CD4-positive, alpha-beta T cell treated with Interleukin-15 for 1 hour (primary cell): Measurements from ENCODE around the gene SWI5.
"Not testable (repeated sequence)": the region's sequence is repeated elsewhere in the genome, so short reads cannot be mapped to it uniquely, and the experiment has no call there.

Source experiments
- DNase-seq: peaks from one replicate; pipeline ENCODE4 v3.0.0-alpha.2; 2020

The SWI5 gene

DNA sequence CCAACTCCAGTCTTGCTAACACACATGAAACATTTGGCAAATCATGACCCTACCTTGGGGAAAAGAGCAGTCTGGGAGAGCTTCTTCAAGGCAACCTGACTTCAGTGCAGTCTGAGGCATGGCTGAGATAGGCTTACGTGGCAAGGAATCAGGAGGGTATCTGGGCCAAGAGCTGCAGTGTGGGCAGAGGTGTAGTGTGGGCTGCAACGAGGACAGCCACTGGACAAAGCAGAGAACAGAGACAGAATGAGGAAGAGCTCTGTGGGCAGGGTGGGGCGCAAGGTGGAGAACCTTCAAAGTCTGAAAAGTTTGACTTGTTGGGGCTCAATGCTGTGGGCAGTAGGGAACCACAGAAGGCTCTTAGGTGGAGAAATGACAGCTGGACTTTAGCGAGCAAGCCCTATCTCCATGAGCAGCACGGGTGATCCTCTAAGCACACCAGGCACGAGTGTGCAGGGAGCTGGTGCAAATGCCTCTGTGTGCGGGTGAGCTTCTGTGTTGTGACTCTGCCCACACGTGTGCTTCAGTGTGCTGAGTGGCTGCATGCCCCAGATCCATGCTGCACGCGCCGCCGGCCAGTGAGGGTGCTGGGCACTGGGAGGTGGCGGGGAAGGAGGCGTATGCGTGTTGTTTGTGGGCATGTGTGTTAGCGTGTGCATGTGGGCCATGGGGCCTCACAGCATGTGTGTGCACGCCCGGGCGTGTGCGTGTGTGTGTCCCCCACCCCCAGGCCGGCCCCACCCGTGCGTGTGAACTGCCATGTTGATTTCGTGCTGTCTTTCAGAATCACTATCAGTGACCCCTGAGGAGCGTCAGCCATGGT, 23.5 kb upstream of the SWI5 start:
- no peak for DNase-seq

DNA sequence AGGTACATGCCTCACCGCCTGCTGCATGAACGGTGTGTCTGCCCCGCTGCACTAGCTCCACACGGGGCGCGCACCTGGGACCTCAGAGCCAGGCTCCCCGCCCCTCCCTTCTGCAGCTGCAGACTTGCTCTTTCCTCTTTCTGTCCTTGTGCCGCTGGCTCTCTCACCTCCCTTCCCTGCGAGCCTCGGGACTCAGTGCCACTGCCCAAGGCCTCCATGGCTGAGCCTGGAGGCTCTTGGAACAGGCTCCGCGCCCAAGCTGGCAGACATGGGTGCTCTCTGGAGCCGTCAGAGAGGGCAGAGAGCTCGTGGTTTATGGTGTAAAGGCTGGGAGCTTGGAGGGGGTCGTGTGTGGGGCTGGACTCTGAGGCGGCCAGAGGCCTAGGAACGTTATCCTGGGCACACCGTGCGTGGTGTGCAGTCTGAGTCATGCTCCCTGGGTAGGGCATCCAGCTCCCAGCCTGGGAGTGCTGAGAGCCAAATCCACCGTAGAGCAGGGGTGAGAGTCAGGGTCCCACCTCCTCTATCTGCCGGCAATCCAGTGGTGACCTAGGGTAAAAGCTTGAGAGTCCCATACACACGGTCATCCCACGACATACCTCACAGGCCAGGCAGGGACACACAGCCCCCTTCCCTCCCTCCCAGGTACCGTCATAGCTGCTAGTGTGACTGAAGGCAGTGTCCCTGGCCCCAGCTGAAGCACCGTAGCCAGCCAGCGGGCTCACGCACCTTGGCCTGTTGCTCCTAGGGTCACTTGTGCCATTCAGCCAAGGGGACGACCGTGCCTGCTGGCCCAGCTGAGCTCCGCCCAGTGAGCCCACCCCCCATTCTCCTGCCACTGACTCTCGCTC, 22.7 kb upstream of the SWI5 start:
- DNase-seq, result no peak

DNA sequence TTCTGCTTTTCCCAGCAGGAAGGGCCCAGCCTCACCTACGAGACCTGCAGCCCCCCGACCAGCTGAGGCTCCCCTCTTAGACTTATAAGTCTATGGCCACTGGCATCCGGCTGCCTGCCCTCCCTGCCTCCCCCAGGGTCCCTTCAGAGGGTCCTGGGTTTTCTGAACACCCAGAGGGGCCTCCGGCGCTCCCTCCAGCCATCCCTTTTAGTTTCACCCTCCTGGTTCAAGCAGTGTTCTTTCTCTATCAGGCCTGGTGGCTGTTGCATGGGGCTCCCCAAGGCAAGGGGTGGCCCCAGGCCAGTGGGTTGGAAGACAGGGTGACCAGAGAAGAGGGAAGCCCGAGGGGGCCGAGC, 22.1 kb upstream of the SWI5 start:
- no peak for DNase-seq

DNA sequence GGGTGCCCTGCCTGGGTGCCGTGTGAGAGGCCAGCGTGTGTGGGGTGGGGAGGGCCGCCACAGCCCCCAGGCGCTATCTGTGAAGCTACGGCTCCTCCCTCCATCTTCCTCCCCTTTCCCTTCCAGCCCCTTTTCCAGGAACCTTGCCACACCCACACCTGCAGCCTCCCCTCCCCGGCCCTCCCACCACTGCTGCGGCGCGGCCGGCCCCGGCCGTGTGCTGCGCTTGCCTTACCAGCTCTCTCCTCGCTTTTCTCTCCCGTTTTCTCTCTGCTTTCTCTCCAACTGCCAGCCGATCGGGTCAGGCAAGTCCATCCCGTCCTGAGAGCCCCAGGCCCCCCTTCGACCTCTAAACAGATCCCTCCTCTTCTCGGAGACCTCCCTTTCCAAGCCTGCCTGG, 21.7 kb upstream of the SWI5 start:
- DNase-seq, result no peak

DNA sequence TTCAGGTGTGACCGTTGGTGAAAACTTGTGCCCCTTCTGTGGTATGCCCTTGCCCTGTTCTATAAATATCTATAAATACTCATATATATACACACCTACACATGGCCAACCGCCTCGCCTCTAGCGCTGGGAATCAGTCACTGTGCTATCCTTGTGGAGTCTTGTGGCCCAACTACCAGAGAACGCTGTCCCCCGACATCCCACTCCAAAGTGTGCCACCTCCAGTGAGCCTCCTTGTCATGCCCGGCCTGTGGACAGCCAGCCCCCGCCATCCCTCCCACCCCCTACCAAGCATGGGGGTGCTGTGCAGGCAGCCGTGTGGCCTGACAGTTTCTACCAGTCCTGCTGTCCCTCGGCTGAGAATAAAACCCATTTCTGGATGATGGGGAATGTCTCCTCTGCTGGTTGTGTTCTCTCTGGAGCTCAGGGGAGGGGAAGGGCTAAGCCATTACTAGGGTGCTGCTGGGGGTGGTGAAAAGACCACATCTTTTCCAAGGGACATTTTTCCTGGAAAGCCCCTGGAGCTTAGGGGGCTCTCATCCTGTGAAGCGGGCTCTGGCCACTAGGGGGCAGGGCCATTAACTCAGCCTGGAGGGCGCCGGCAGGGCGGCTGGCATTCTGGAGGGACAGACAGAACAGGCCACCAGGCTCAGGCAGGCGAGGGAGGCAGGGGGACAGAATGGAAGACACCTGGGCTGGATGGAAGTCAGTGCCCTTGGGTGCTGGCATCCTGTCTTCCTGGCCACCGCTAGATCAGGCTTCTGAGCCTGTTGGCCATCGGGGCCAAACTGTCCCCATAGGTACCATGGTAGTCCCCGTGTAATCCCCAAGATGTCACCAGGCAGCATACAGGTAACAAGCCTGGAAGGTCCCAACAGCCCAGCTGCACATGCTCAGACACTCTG, 21.0 kb upstream of the SWI5 start:
- DNase-seq, result peak; percentile 43

DNA sequence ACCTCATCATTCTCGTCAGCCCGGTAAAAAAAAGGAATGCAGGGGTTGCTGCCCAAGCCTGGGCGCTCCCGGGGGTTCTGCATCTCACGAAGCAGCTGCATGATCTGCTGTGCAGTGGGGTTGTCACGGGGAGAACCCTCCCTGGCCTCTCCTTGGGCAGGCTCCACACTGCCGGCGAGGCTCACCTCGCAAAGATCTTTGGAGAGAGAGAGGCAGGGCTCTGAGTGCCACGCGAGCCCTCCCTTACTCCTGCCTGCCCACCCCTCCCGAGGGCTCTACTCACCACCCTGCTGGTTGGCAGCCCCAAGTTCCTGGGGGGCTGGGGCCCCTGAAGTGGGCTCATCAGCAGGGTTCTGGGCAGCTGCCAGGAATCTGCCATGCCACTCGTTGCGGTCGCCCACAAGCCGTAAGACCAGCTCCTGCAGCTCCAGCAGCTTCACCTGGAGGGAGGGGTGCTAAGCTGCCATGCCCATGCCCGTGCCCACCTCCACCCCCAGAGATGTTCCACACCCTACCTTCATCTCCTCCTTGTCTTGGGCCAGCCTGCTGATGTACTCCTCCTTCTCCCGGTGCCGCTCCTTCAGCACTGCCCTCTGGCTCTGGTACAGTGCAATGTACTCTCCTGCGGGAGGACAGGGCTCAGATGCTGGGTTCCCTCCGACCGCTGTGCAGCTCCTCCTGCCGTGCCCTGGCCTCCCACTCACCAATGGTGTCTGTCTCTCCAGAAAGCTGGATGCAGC, 18.8 kb upstream of the SWI5 start:
- DNase-seq, result no peak

DNA sequence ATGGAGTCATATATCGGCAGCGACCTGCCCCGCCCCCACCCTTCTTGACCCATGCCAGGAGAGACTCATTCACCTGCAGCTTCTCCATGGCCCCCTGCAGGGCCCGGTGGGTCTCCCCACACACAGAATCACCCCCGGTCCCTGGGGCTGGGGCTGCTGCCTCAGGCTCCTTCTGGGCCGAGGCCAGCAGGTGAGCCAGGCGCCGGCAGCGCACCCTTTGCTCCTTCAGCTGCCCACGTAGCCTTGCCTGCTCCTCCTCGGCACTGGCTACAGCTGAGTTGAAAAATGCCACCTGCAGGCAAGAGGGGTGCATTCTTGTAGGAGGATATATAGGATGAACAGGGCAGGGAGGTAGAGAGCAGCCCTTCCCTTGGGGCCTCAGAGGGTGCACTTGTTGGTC, 18.2 kb upstream of the SWI5 start:
- no peak for DNase-seq

DNA sequence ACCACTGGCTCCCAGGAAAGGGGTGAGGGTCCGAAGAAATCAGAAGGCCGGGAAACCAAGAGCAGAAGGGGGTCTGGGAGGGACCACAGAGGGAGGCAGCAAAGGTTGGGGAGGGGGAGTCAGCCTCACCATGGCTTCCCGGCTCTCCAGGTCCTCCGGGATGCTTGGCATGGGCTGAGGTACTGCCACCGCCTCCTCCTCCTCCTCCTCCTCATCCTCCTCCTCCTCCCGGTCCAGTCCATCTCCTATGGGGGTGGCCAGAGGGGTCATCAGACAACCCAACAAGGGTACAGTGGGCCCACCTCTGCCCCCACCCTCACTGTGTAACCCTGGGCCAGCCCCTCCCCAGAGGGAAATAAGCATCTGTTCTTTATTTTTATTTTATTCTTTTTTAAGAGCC, 17.8 kb upstream of the SWI5 start:
- no peak for DNase-seq

DNA sequence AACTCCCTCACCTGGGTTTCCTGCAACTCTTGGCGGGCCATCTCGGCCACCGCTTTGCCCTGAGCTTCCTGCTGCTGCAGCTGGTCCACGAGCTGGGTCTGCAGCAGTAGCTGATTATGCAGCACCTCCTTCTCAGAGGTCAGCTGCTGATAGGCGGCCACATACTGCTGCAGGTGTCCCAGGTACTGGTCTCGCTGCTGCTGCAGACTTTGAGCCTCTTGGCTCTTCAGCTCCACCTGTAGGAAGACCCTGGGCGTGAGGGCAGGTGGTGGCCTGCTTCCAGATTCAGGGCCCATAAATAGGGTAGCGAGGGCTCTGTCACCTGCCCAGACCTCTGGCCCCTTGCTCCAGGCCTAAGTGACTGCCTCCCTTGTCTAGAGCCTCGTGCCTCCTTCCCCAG, 16.9 kb upstream of the SWI5 start:
- DNase-seq, result no peak

DNA sequence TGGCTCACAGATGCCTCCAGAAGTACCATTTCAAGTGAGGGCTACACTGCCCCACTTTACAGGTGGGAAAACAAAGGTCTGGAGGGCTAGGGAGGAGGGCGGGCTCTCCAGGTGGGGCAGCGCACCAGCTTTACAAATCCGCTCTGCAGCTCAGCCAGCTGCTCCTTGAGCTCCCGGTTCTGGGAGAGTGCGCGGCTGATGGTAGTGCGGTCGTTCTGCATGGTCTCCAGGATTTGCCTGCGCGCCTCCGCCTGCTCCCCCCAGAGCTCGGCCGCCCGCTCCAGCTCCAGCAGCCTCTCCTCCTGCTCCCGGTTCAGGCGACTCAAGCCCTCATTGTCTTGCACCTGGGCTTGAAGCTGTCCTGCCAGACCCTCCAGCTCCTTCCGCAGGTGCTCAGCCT, 15.7 kb upstream of the SWI5 start:
- DNase-seq, result no peak

DNA sequence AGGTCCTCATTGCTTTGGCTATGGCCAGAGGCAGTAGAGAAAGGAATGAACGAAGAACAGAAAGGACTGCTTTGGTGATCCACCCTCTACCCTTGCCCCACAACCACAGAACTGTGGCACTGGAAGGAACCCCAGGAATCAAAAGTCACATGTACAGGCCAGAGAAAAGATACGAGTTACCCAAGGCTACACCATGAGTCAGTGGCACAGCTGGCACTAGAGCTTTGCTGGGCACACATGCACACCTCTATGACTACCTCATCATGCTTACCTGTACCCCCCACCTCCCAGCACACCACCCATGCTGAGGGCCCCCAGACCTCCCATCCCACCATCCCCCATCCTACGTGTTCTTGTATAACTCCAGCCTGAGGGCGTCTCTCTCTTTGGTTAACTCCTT, 13.4 kb upstream of the SWI5 start:
- DNase-seq, result no peak

DNA sequence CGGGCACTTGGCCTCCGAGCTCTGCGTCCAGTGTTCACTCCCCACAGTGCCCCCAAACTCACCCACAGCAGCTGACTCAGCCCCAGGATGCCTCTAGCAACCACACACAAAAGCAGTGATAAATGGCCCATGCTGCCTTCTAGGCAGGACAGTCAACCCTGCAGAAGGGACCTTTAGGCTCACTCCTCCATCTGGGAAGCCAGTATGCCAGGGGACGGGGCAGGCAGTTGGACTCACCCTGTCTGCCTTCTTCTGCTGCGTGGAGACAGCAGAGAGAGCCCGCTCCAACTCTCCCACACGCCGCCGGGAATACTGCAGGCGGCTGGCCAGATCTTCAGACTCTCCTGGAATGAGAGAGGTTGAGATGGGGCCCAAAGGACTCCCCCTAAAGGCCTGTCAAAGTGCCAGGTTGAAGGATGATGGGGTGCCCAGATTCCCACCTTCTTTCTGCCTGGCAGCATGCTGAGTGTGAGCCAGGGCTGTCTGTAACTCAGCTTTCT, 10.7 kb upstream of the SWI5 start:
- no peak for DNase-seq

DNA sequence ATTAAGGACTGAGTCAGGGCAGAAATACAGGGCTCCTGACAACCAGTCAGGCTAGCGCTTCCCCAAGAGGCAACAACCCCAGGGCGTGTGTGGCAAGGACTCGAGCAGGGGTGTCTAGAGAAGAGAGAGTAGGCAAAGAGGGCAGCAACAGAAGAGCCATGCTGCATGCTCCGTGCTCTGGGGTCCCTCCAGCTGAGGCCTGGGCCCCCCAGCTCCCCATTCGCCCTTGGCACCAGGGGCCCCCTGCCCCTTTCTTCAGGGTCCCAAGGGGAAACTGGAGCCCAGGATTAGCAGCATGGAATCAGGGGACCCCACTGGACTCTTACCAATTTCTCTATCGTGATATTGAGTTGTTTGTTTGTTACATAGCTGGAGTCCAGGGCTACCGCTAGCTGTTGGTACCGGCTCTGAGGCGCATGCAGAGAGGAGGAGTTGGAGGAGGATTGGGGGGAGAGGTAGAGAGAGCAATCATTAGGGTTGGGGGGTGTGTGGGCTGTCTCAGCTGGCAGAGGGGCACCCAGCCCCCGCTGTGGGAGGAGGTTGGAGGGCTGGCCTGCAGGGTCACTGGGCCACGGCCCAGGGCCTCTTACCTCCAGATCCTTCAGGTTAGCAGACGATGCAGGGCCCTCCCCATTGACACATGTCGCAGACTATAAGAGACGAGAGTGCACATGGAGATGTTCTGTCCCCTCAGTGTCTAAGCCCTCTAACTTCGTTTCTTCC, 9.0 kb upstream of the SWI5 start:
- no peak for DNase-seq

DNA sequence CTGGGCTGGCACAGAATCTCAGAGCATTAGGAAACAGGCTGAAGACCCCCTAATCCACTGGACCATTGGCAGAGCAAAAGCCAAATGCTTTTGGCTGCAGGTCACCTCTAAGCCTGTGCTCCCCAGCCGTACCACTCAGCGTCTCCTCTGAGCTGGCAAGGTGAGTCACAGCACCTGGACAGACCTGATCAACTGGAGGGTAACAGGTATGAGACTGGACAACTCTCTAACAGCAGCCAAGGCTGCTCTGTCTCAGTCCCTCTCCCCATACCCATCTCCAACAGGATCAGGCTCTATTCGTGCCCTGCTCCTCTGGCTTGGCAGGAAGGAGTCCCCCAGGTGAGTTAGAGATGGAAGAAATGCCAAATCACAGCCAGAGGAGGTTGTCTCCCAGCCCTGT, 5.0 kb upstream of the SWI5 start:
- no peak for DNase-seq

DNA sequence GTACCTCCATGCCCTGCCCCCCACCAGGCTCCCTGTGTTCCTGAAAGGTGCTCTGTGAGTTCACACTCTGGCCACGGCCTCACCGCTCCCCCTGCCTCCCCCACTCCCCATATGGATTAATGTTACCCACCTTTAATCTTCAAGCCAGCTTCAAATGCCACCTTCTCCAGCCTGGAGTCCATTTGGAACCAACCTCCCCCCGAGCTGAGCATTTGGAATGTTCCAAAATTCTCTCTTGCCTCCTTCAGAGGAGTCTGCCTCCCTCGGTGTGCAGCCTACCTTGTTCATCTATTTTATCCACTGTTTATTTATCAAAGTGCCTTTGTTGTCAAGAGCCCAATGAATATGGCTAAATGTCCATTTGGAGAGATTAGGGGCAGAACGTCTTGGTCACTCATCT, 4.6 kb upstream of the SWI5 start:
- DNase-seq, result no peak

DNA sequence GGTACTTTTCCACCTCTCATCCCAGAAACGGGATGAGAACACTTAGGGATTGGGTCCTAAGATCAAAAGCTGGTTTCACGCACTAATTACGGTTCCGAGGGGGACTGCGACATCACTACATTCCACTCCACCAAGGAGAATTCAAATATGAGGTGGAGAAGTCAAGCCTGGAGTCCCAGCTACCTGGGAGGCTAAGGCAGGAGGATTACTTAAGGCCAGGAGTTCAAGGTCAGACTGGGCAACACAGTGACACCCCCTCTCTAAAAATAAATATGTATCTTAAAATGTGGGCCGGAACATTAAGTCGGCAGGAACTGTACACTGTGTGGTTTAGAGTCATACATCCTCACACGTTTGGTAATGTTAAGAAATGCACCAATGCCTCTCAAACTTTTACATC, 1.8 kb upstream of the SWI5 start:
- no peak for DNase-seq

DNA sequence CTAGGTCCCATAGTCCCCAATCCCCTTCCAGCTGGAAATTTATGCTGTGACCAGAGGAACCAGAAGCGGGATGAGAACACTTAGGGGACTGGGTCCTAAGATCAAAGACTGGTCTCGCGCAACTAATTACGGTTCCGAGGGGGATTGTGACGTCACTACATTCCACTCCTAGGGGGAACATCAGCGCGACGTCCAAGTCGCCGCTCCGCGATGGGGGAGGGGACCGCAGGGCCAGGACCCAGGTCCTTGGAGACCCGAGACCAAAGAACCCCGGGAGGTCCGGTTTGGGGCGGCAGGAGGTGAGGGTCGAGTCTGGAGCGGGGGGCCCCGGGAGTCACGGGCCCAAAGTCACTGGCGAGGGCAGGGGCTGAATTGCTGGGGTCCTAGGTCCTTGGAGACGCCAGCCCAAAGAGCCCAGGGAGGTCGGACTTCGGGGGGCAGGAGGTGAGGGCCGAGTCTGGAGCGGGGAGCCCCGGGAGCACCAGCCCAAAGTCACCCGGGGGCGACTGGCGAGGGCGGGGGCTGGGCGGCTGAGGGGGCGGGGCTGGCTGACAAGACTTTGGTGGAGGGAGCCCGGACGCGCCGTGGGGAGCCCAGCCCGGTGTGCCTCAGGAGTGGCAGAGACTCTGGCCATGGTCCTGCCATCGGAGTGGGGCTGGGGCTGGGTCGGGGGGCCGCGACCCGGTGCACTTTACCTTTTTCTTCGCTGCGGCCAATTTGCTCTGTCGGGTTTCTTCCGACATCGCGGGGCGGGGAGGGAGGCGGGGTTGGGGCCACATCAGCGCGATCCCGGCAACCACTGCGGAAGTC, 673 bp upstream of the SWI5 start, which contains the start of gene GOLGA2:
TSS of gene GOLGA2 (minus strand) at position 810 of the 810 bp plus-strand sequence. CDS start at position 779, 31 bp downstream.
- DNase-seq, result no peak

DNA sequence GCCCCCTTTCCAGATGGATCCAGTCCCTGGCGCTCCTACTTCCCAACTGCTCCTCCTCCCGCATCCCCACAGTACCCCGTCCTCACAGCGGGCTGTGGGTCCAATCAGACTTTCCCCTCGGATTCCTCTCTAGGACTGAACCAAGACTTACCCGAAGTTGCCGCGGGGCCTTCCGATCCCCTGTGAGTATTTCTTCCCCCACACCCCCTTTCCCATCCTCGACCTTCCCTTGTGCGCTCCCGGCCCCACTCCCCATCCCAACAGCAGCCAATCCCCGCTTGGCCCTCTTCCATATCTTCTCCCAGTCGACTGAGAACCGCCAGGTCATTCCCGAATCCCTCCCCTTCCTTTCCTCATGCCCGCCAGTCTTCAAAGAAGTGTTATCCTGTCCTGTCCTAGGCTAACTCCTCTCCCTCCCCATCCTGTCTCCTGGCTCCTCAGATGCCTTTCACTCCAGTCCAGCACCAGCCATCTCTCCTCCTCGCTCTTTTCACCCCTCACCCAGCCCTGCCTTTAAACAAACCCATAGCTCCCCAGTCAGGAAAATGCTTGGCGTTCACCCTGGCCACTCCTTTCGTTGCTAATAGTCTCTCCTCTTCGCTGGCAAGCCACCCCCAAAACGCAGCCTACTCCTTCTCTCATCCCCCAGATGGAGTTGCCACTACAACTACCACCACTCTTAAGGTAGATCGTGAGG, 646 bp downstream of the SWI5 start:
- no peak for DNase-seq

DNA sequence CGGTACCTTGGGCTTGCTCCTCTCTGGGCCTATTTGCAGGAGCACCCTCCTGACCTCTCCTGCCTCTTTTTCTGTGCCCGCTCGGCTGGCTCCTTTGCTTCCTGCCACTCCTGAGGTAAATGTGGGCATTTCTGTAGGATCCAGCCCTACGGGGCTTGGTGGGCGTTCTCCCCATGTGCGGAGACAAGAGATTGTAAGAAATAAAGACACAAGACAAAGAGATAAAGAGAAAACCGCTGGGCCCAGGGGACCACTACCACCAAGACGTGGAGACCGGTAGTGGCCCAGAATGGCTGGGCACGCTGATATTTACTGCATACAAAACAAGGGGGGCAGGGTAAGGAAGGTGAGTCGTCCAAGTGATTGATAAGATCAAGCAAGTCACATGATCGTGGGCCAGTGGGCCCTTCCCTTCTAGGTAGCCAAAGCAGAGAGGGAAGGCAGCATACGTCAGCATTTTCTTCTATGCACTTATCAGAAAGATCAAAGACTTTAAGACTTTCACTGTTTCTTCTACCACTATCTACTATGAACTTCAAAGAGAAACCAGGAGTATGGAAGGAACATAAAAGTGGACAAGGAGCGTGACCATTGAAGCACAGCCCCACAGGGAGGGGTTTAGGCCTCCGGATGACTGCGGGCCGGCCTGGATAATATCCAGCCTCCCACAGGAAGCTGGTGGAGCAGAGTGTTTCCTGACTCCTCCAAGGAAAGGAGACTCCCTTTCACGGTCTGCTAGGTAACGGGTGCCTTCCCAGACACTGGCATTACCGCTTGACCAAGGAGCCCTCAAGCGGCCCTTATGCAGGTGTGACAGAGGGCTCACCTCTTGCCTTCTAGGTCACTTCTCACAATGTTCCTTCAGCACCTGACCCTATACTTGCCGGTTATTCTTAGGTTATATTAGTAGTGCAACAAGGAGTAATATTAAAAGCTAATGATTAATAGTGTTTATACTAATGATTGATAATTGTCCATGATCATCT, 3.3 kb downstream of the SWI5 start:
- DNase-seq, result not testable (repeated sequence)
